Activated CD8-positive, alpha-beta memory T cell treated with anti-CD3 and anti-CD28 coated beads, Interleukin-2, amount 50 U/mL, for 48 hours (primary cell): ENCODE measurements around the gene PODXL.
"Not testable (repeated sequence)": the region's sequence is repeated elsewhere in the genome, so short reads cannot be mapped to it uniquely, and the experiment has no call there.

Source experiments
- DNase-seq: peaks from one replicate; pipeline ENCODE4 v3.0.0-alpha.2; 2020

Gene PODXL

GRCh38 chr7:131488361-131488760 lies 68.1 kb downstream of the PODXL start:
- no peak for DNase-seq

GRCh38 chr7:131487217-131487616 lies 69.2 kb downstream of the PODXL start:
- no peak for DNase-seq

GRCh38 chr7:131486346-131486745 lies 70.1 kb downstream of the PODXL start:
- DNase-seq = no peak

- DNase-seq = no peak
These were observed 72.8 kb downstream of the PODXL start for GRCh38 chr7:131483586-131483985.

- DNase-seq = no peak
These were observed 73.6 kb downstream of the PODXL start for GRCh38 chr7:131482800-131483199.

- no peak for DNase-seq
These were observed 75.8 kb downstream of the PODXL start for GRCh38 chr7:131480384-131481315.

- no peak for DNase-seq
These were observed 79.7 kb downstream of the PODXL start for GRCh38 chr7:131476740-131477139.

- DNase-seq = no peak
These were observed 85.0 kb downstream of the PODXL start for GRCh38 chr7:131471250-131472004.

- DNase-seq = no peak
These were observed 88.6 kb downstream of the PODXL start for GRCh38 chr7:131467788-131468187.

- no peak for DNase-seq
These were observed 89.6 kb downstream of the PODXL start for GRCh38 chr7:131466735-131467365.

- DNase-seq = not testable (repeated sequence)
These were observed 93.7 kb downstream of the PODXL start for GRCh38 chr7:131462715-131463114.

GRCh38 chr7:131462059-131462458 lies 94.4 kb downstream of the PODXL start:
- DNase-seq = no peak

GRCh38 chr7:131459256-131459655 lies 97.2 kb downstream of the PODXL start:
- no peak for DNase-seq

GRCh38 chr7:131456338-131456737 lies 100.1 kb downstream of the PODXL start:
- DNase-seq = no peak

- no peak for DNase-seq
These were observed 100.9 kb downstream of the PODXL start for GRCh38 chr7:131455546-131455945.

GRCh38 chr7:131455001-131455400 lies 101.4 kb downstream of the PODXL start:
- DNase-seq = no peak

- no peak for DNase-seq
These were observed 101.9 kb downstream of the PODXL start for GRCh38 chr7:131454498-131454897.
